ENCODE measurements around the gene HAGH. TPM values are rescaled to one million over a fixed set of nuclear protein-coding genes. Genes with fewer than 3 reads are reported as not detected.
"Not testable (repeated sequence)": the region's sequence is repeated elsewhere in the genome, so short reads cannot be mapped to it uniquely, and the experiment has no call there.

Gene HAGH
- polyA plus RNA-seq (ENCODE audit: insufficient read length in 4 of 4) = 10 to 100 TPM; 29.7 to 51.8 (median 31.9) TPM

- DNase-seq (ENCODE audit: low read depth in 4 of 4, low spot score in 3 of 4) = peak; percentile 84 to 90 (median 88)
These were observed at the start of gene HAGH, which contains the start of gene FAHD1 for GRCh38 chr16:1826691-1827573. Gene HAGH (minus strand): TSS chr16:1826825. CDS start chr16:1826787, 38 bp downstream. Gene FAHD1 (plus strand): TSS chr16:1827206. CDS start chr16:1827239, 33 bp downstream.

- not testable (repeated sequence) for DNase-seq (ENCODE audit: low read depth in 4 of 4, low spot score in 3 of 4)
These were observed 49.4 kb upstream of the HAGH start for GRCh38 chr16:1876066-1876465.

- DNase-seq (ENCODE audit: low read depth in 4 of 4, low spot score in 3 of 4) = no peak
These were observed 48.2 kb upstream of the HAGH start for GRCh38 chr16:1874854-1875253.

DNA sequence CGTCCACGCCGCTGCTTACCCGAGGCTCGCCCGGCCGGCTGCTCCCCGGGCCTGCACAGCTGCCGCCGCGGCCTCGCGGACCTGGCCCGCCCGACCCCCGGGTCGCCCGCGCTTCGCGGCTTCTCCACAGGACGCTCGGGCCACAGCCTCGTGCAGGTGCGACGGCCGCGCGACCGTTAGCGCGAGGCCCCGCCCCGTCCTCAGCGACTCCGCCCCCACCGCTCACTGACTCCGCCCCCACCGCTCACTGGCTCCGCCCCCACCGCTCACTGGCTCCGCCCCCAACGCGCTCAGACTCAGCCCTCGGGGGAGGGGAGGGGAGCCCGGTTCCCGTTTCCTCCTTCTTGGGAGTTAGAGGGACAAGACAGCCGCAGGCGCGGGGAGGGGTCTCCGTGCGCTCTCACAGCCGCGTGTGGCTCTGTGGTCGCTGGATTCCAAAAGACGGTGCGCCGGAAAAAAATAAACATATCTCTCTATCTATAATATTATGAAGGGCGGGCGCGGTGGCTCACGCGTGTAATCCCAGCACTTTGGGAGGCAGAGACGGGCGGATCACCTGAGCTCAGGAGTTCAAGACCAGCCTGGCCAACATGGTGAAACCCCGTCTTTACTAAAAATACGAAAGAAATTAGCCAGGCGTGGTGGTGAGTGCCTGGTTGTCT lies 45.5 kb upstream of the HAGH start, which contains the start of gene MEIOB:
Gene MEIOB (minus strand): TSS at position 191 of the 662 bp plus-strand sequence. CDS start 3,989 bp downstream, outside the sequence.
- DNase-seq (ENCODE audit: low read depth in 4 of 4, low spot score in 3 of 4) = no peak

- no peak for DNase-seq (ENCODE audit: low read depth in 4 of 4, low spot score in 3 of 4)
These were observed 43.9 kb upstream of the HAGH start for GRCh38 chr16:1870365-1871082.

DNA sequence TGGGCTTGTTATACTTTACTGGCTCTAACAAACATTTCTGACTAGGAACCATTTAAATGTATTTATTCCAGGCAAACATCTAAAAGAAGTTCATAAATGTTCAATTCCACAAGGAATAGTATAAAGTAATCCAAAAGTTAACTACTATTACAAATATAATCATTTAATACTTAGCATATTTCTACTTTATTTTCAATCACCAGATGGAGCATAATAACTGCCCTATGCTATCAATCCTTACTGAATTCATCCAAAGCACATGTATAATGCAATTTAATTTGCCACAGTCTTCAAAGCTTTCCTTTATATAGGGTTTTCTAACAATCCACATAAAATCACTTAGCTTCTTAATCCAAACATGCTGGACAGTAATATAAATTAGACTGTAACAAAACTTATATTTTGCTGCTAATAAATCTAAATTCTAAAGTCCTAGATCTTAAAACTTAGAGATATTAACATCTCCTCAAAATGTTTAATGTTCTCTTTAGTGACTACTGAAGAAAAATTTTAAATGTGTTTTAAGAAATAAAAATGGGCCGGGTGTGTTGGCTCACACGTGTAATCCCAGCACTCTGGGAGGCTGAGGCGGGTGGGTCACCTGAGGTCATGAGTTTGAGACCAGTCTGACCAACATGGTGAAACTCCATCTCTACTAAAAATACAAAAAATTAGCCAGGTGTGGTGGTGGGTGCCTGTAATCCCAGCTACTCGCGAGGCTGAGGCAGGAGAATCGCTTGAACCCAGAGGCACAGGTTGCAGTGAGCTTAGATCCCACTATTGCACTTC lies 39.5 kb upstream of the HAGH start:
- DNase-seq (ENCODE audit: low read depth in 4 of 4, low spot score in 3 of 4) = no peak

DNA sequence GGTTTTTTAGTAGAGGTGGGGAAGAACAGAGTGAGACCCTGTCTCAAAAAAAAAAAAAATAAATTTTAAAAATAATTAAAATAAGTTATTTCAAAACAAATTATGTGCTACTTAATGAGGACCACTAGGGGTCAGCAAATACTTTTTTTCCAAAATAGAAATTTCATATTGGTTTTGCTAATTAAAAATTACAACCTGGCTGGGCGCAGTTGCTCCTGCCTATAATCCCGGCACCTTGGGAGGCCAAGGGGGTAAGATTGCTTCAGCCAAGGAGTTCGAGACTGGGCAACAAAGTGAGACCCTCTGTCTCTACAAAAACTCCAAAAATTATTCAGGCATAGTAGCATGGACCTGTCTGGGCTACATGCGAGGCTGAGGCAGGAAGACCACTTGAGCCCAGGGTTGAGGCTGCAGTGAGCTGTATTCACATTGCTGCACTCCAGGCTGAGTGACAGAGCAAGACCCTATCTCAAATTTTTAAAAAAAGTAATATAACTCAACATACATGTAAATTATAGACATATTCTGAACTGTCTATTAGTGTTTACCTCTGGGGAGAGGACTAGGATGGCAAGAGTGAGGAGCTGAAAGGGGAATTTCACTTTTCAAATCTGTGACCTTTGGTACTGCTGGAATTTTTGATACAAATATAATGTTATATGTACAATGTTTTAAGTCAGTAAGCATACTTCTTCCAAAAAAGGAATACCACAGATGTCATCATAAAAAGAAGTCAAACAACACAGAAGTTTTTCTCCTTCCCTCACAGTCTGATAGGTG lies 37.2 kb upstream of the HAGH start:
- DNase-seq (ENCODE audit: low read depth in 4 of 4, low spot score in 3 of 4) = peak in 2 of 4 donors; percentile 18 to 25

DNA sequence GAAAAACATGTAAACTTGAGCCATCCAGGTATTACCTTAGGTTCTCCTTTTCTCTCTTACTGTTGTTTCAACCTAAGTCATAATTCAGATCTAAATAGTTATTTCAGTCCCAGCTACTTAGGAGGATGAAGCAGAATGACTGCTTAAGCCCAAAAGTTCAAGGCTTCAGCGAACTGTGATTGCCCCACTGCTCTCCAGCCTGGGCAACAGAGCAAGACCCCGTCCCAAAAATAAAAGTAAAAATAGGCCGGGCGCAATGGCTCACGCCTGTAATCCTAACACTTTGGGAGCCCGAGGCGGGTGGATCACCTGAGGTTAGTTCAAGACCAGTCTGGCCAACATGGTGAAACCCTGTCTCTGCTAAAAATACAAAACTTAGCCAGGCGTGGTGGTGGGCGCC lies 35.8 kb upstream of the HAGH start:
- no peak for DNase-seq (ENCODE audit: low read depth in 4 of 4, low spot score in 3 of 4)

DNA sequence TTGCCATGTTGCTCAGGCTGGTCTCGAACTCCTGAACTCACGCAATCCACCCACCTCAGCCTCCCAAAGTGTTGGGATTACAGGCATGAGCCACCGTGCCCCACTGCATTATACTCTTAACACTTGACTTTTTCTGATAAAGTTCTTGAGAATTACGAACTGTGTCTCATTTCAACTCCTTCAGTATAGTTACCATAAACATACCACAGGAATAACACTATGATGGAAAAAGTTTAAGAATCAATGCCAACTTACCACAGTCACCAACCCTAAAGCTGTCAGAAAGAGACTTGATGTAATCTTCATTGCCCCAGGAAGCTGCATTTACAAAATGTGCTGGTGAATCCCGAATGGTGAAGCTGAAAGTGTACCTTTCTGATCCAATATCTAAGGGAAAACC lies 35.1 kb upstream of the HAGH start:
- no peak for DNase-seq (ENCODE audit: low read depth in 4 of 4, low spot score in 3 of 4)

GRCh38 chr16:1859650-1860049 lies 33.0 kb upstream of the HAGH start:
- no peak for DNase-seq (ENCODE audit: low read depth in 4 of 4, low spot score in 3 of 4)

- DNase-seq (ENCODE audit: low read depth in 4 of 4, low spot score in 3 of 4) = no peak
These were observed 31.7 kb upstream of the HAGH start for GRCh38 chr16:1858189-1858865.

DNA sequence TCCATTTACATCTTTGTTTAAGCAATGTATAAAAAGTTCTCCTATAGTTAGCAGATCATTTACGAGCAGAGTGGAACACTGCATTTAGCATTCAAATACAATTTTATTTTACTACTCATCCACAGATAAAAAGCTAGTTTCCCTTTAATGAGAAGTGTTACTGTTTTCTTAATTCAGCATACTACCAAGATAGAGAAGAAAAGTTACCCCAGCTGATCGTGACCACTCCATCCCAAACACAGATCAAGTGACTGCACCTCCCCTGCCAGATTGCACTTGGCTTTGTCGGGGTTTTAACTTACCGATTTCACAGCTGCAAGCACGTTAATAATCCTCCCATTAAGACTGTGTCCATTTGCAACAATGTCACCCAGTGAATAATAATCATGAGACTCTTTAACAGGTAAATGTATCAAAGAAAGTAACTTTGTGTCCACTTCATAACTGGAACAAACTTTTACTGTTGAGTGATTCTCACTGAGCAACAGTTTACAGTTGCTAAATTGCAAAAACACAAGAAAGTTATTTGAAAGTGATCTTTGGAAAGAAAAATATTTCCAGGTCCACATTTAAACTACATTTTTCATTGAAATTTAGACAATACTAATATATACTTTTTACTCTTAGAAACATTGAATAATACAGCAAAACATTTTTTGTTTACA lies 30.9 kb upstream of the HAGH start:
- no peak for DNase-seq (ENCODE audit: low read depth in 4 of 4, low spot score in 3 of 4)

GRCh38 chr16:1851793-1852192 lies 25.2 kb upstream of the HAGH start:
- no peak for DNase-seq (ENCODE audit: low read depth in 4 of 4, low spot score in 3 of 4)

- no peak for DNase-seq (ENCODE audit: low read depth in 4 of 4, low spot score in 3 of 4)
These were observed 24.4 kb upstream of the HAGH start for GRCh38 chr16:1850981-1851380.

- DNase-seq (ENCODE audit: low read depth in 4 of 4, low spot score in 3 of 4) = no peak
These were observed 19.8 kb upstream of the HAGH start for GRCh38 chr16:1846416-1846815.

GRCh38 chr16:1845985-1846384 lies 19.4 kb upstream of the HAGH start:
- no peak for DNase-seq (ENCODE audit: low read depth in 4 of 4, low spot score in 3 of 4)

- DNase-seq (ENCODE audit: low read depth in 4 of 4, low spot score in 3 of 4) = no peak
These were observed 12.9 kb upstream of the HAGH start for GRCh38 chr16:1839554-1839953.

- no peak for DNase-seq (ENCODE audit: low read depth in 4 of 4, low spot score in 3 of 4)
These were observed 7.5 kb upstream of the HAGH start for GRCh38 chr16:1834096-1834495.

All from left renal pelvis (tissue), 4 donors.